GM23248 (cell line): ENCODE results near the gene PAPOLG. TPM values are rescaled to one million over a fixed set of nuclear protein-coding genes. Genes with fewer than 3 reads are reported as not detected.

Experiments
- DNase-seq: peaks from one replicate; pipeline ENCODE4 v3.0.0-alpha.2; 2015
- H2AFZ ChIP-seq: fragments of 200-600 bp; sonication (generic); 2 replicates; pipeline ENCODE4 v1.6.1; 2016; ENCODE audit warnings: antibody characterized with exemption
- H3F3A ChIP-seq: fragments of 200-600 bp; sonication (generic); 2 replicates; pipeline ENCODE4 v1.6.1; 2016; ENCODE audit warnings: mild to moderate bottlenecking, antibody characterized with exemption, mixed run types; ENCODE audit not compliant: insufficient read depth
- H3K27ac ChIP-seq: fragments of 200-600 bp; sonication (generic); 2 replicates; pipeline ENCODE4 v1.5.1; 2016; ENCODE audit warnings: mild to moderate bottlenecking
- H3K27me3 ChIP-seq: fragments of 200-600 bp; sonication (generic); replicated peaks from 2 replicates; pipeline ENCODE4 v1.6.1; 2016; ENCODE audit warnings: mild to moderate bottlenecking; ENCODE audit not compliant: insufficient read depth
- H3K36me3 ChIP-seq: fragments of 200-600 bp; sonication (generic); 2 replicates; pipeline ENCODE4 v1.6.1; 2016; ENCODE audit warnings: low read depth, mild to moderate bottlenecking
- H3K4me1 ChIP-seq: fragments of 200-600 bp; sonication (generic); 2 replicates; pipeline ENCODE4 v1.6.1; 2016; ENCODE audit warnings: mild to moderate bottlenecking; ENCODE audit not compliant: insufficient read depth
- H3K4me2 ChIP-seq: fragments of 200-600 bp; sonication (generic); one replicate; pipeline ENCODE4 v1.6.1; 2016; ENCODE audit warnings: mild to moderate bottlenecking; ENCODE audit not compliant: unreplicated experiment
- H3K4me3 ChIP-seq: fragments of 200-600 bp; sonication (generic); 2 replicates; pipeline ENCODE4 v1.5.1; 2016; ENCODE audit warnings: mild to moderate bottlenecking
- H3K79me2 ChIP-seq: fragments of 200-600 bp; sonication (generic); 2 replicates; pipeline ENCODE4 v1.6.1; 2016; ENCODE audit warnings: mild to moderate bottlenecking; ENCODE audit not compliant: insufficient read depth
- H3K9ac ChIP-seq: fragments of 200-600 bp; sonication (generic); 2 replicates; pipeline ENCODE4 v1.6.1; 2016; ENCODE audit warnings: mild to moderate bottlenecking
- H3K9me2 ChIP-seq: fragments of 200-600 bp; sonication (generic); 2 replicates; pipeline ENCODE4 v1.6.1; 2016; ENCODE audit warnings: mixed run types, mild to moderate bottlenecking, moderate library complexity; ENCODE audit not compliant: insufficient read depth
- H3K9me3 ChIP-seq: fragments of 200-600 bp; sonication (generic); one replicate; pipeline ENCODE4 v1.6.1; 2017; ENCODE audit warnings: low read depth
- H4K20me1 ChIP-seq: fragments of 200-600 bp; sonication (generic); 2 replicates; pipeline ENCODE4 v1.6.0; 2016; ENCODE audit not compliant: insufficient read depth
- EZH2 ChIP-seq: fragments of 200-600 bp; sonication (generic); IDR thresholded peaks from 2 replicates; pipeline ENCODE4 v1.6.1; 2018; ENCODE audit warnings: antibody characterized with exemption, mild to moderate bottlenecking; ENCODE audit not compliant: insufficient read depth, poor library complexity, severe bottlenecking
- EZH2phosphoT487 ChIP-seq: fragments of 200-600 bp; sonication (generic); IDR thresholded peaks from 2 replicates; pipeline ENCODE4 v1.6.1; 2018; ENCODE audit warnings: antibody characterized with exemption, moderate library complexity, mild to moderate bottlenecking, low read depth; ENCODE audit not compliant: insufficient read depth
- WGBS, 2 experiments: methylation state at CpG; one replicate each; pipeline ENCODE4 v1.1.6; 2015 to 2017; ENCODE audit warnings: low lambda C conversion rate in 2 of 2, low coverage in 1 of 2; ENCODE audit errors: missing lambda C conversion rate in 2 of 2; 5-methylcytosine and 5-hydroxymethylcytosine counted together
- in situ Hi-C: fragments of 300-500 bp; cut with MboI; formaldehyde crosslinking; loops from 2 replicates; pipeline ENCODE4 v1.15.0; 2020
- polyA plus RNA-seq: library from polyadenylated mRNA; unstranded; fragments of >200 nt; fragmentation: Nextera tagmentation; extraction: Ambion mirVana; gene quantifications from 2 replicates; pipeline ENCODE4 v1.2.1, GENCODE V29; 2016
- total RNA-seq: library from RNA; depleted of rRNA; stranded (reverse); fragments of >200 nt; shearing (Covaris generic); gene quantifications from 2 replicates; pipeline ENCODE4 v1.2.3, GENCODE V29; 2014

Gene PAPOLG
- total and polyA plus RNA-seq, 2 experiments from 2014 or later = 8.2 to 10.9 TPM

- no peak overlapping the region for H3K4me2 ChIP-seq
- DNase-seq = no peak
- no peaks in the 10 kb centered on the region for H3F3A ChIP-seq
- no peaks in the 10 kb centered on the region for H3K79me2 ChIP-seq
- WGBS, 2 experiments = 88 to 96% methylated on average over 3 of the region's 3 CpGs
- H3K9ac ChIP-seq = no peak overlapping the region
- no peak overlapping the region for H3K4me3 ChIP-seq
- no peaks in the 10 kb centered on the region for H3K36me3 ChIP-seq
- H3K9me3 ChIP-seq = no peaks in the 10 kb centered on the region
- in situ Hi-C loops = no loop called here
- TF ChIP-seq EZH2 (no peak), EZH2phosphoT487 (no peak)
- no peak overlapping the region for H2AFZ ChIP-seq
- no peaks in the 10 kb centered on the region for H3K9me2 ChIP-seq
- peaks cover 4% of the 10 kb centered on the region; the same call in 1 of the 2 replicates for H3K27me3 ChIP-seq
- no peak overlapping the region for H3K27ac ChIP-seq
- no peaks in the 10 kb centered on the region for H4K20me1 ChIP-seq
- no peaks in the 10 kb centered on the region for H3K4me1 ChIP-seq
Measured at GRCh38 chr2:60821133-60821469, 65.0 kb downstream of the PAPOLG start.

GRCh38 chr2:60821587-60822302 lies 65.7 kb downstream of the PAPOLG start:
- WGBS, 2 experiments = 60 to 65% methylated on average over 6 of the region's 6 CpGs
- Histone ChIP-seq H3K27me3 (peaks cover 4% of the 10 kb centered on the region; the same call in 1 of the 2 replicates), H3K4me3 (no peak overlapping the region), H3K27ac (no peak overlapping the region), H3F3A (no peaks in the 10 kb centered on the region), H3K4me1 (no peaks in the 10 kb centered on the region), H3K79me2 (no peaks in the 10 kb centered on the region), H3K9me3 (no peaks in the 10 kb centered on the region), H2AFZ (no peak overlapping the region), H4K20me1 (no peaks in the 10 kb centered on the region), H3K4me2 (no peak overlapping the region), H3K9ac (no peak overlapping the region), H3K36me3 (no peaks in the 10 kb centered on the region), H3K9me2 (no peaks in the 10 kb centered on the region)
- TF ChIP-seq EZH2 (no peak), EZH2phosphoT487 (no peak)
- no peak for DNase-seq
- in situ Hi-C loops = no loop called here

- Histone ChIP-seq H3K9me3 (no peaks in the 10 kb centered on the region), H3K27ac (no peak overlapping the region), H3K4me2 (no peak overlapping the region), H3K36me3 (no peaks in the 10 kb centered on the region), H3K4me1 (no peaks in the 10 kb centered on the region), H4K20me1 (no peaks in the 10 kb centered on the region), H3K9ac (no peak overlapping the region), H2AFZ (no peak overlapping the region), H3F3A (no peaks in the 10 kb centered on the region), H3K27me3 (peaks cover 4% of the 10 kb centered on the region; the same call in 1 of the 2 replicates), H3K79me2 (no peaks in the 10 kb centered on the region), H3K9me2 (no peaks in the 10 kb centered on the region), H3K4me3 (no peak overlapping the region)
- TF ChIP-seq EZH2 (no peak), EZH2phosphoT487 (no peak)
- DNase-seq = no peak
- in situ Hi-C loops = no loop called here
- 54 to 57% methylated on average over 4 of the region's 4 CpGs for WGBS, 2 experiments
Measured at GRCh38 chr2:60822987-60823386, 66.9 kb downstream of the PAPOLG start.

- H3K4me3 ChIP-seq = no peak overlapping the region
- H3K27ac ChIP-seq = no peak overlapping the region
- in situ Hi-C loops = no loop called here
- WGBS, 2 experiments = 71 to 72% methylated on average over 10 of the region's 10 CpGs
- no peaks in the 10 kb centered on the region for H3K36me3 ChIP-seq
- no peaks in the 10 kb centered on the region for H3K4me1 ChIP-seq
- no peaks in the 10 kb centered on the region for H3K79me2 ChIP-seq
- no peaks in the 10 kb centered on the region for H3K9me3 ChIP-seq
- H2AFZ ChIP-seq = no peak overlapping the region
- no peaks in the 10 kb centered on the region for H4K20me1 ChIP-seq
- peaks cover 9% of the 10 kb centered on the region; the same call in 1 of the 2 replicates for H3K27me3 ChIP-seq
- H3F3A ChIP-seq = no peaks in the 10 kb centered on the region
- DNase-seq = no peak
- no peaks in the 10 kb centered on the region for H3K9me2 ChIP-seq
- no peak overlapping the region for H3K9ac ChIP-seq
- TF ChIP-seq EZH2 (no peak), EZH2phosphoT487 (no peak)
- no peak overlapping the region for H3K4me2 ChIP-seq
Measured at GRCh38 chr2:60823694-60824305, 67.7 kb downstream of the PAPOLG start.
